Neuron (in vitro differentiated cells): ENCODE results near the gene IPPK.
A peak's percentile ranks its signal among the peaks of the same experiment; 100 is the strongest.

Experiments
- H2AFZ ChIP-seq: one replicate; pipeline ENCODE4 v1.6.1; 2013; ENCODE audit warnings: low read depth, mild to moderate bottlenecking, inconsistent platforms, low read length, moderate library complexity
- H3K27me3 ChIP-seq: one replicate; pipeline ENCODE4 v1.6.1; 2013; ENCODE audit warnings: low read length; ENCODE audit not compliant: insufficient read depth
- H3K36me3 ChIP-seq: one replicate; pipeline ENCODE4 v1.6.1; 2013; ENCODE audit warnings: low read length; ENCODE audit not compliant: insufficient read depth
- H3K4me1 ChIP-seq: one replicate; pipeline ENCODE4 v1.6.1; 2013; ENCODE audit warnings: low read length; ENCODE audit not compliant: insufficient read depth
- H3K4me3 ChIP-seq: 2 replicates; pipeline ENCODE4 v1.5.1; 2013; ENCODE audit warnings: mild to moderate bottlenecking, low read length, moderate library complexity
- H3K9me3 ChIP-seq: one replicate; pipeline ENCODE4 v1.6.1; 2013; ENCODE audit warnings: low read length

IPPK gene

DNA sequence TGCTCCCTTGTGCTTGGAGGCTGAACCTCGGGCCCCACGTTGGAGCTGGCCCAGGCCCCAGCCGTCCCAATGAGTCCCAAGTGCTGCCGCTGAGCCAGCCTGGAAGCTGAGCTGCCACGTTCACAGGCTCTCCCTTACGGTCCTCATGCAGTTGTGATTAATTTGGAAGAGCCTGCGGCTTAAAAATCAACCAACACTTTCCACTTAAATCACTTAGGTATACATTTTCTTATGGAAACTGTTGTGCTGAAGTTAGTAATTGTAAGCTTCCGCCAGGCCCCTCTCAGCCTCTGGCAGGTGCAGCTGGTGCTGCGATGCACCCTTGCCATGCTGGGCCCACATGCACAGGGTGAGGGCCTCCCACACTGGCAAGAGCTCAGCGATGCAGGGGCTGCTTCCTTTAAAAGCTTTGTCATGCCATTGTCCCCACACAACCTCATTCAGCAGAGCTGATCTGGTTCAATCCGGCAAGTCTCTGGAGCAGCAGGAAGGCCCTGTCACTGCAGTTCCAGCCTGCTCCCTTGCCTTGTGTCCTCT is 61.0 kb downstream of the IPPK start:
- H3K4me1 ChIP-seq: peaks cover 13% of the 10 kb centered on the region
- peak overlapping the region; percentile 13 for H2AFZ ChIP-seq
- no peaks in the 10 kb centered on the region for H3K9me3 ChIP-seq
- H3K4me3 ChIP-seq: peak overlapping the region; percentile 11
- H3K27me3 ChIP-seq: no peaks in the 10 kb centered on the region
- peaks cover 22% of the 10 kb centered on the region for H3K36me3 ChIP-seq

- peaks cover 13% of the 10 kb centered on the region for H3K4me1 ChIP-seq
- peak overlapping the region; percentile 13 for H2AFZ ChIP-seq
- H3K9me3 ChIP-seq: no peaks in the 10 kb centered on the region
- no peak overlapping the region for H3K4me3 ChIP-seq
- peaks cover 17% of the 10 kb centered on the region for H3K36me3 ChIP-seq
- H3K27me3 ChIP-seq: no peaks in the 10 kb centered on the region
These were observed 61.6 kb downstream of the IPPK start for GRCh38 chr9:92608241-92608908.

GRCh38 chr9:92607773-92608172 is 62.2 kb downstream of the IPPK start:
- no peaks in the 10 kb centered on the region for H3K9me3 ChIP-seq
- no peak overlapping the region for H2AFZ ChIP-seq
- peaks cover 13% of the 10 kb centered on the region for H3K4me1 ChIP-seq
- no peak overlapping the region for H3K4me3 ChIP-seq
- peaks cover 11% of the 10 kb centered on the region for H3K36me3 ChIP-seq
- H3K27me3 ChIP-seq: no peaks in the 10 kb centered on the region

- Histone ChIP-seq H3K9me3 (no peaks in the 10 kb centered on the region), H2AFZ (no peak overlapping the region), H3K4me3 (no peak overlapping the region), H3K4me1 (peaks cover 13% of the 10 kb centered on the region), H3K27me3 (no peaks in the 10 kb centered on the region), H3K36me3 (peaks cover 6% of the 10 kb centered on the region)
These were observed 62.8 kb downstream of the IPPK start for GRCh38 chr9:92607088-92607487.

- Histone ChIP-seq H2AFZ (no peak overlapping the region), H3K36me3 (no peaks in the 10 kb centered on the region), H3K4me1 (peaks cover 13% of the 10 kb centered on the region), H3K4me3 (no peak overlapping the region), H3K27me3 (no peaks in the 10 kb centered on the region), H3K9me3 (no peaks in the 10 kb centered on the region)
These were observed 64.7 kb downstream of the IPPK start for GRCh38 chr9:92605224-92605623.

GRCh38 chr9:92603990-92604389 is 65.9 kb downstream of the IPPK start:
- H3K36me3 ChIP-seq: no peaks in the 10 kb centered on the region
- H3K9me3 ChIP-seq: no peaks in the 10 kb centered on the region
- peaks cover 7% of the 10 kb centered on the region for H3K4me1 ChIP-seq
- no peaks in the 10 kb centered on the region for H3K27me3 ChIP-seq
- H3K4me3 ChIP-seq: no peak overlapping the region
- no peak overlapping the region for H2AFZ ChIP-seq

- Histone ChIP-seq H2AFZ (no peak overlapping the region), H3K4me1 (no peaks in the 10 kb centered on the region), H3K4me3 (no peak overlapping the region), H3K27me3 (no peaks in the 10 kb centered on the region), H3K36me3 (no peaks in the 10 kb centered on the region), H3K9me3 (no peaks in the 10 kb centered on the region)
These were observed 66.8 kb downstream of the IPPK start for GRCh38 chr9:92603100-92603499.

DNA sequence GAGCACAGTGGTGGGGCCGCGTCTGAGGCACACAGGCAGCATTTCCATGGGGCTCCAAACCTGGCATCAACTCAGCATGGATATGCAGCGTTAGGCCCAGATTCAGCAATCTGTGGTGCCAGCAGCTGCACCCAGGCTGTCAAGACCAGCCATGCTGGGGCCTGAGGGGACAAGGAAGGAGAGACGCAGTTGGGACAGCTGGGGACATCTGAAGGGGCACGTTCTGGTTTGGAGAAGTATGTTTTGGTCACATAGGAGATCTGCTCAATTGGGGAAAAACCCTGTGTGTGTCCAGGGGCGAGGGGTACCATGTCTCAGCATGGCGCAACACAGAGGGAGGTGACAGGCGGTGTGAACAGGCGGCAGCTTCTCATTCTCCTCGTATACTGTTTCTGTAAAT is 67.5 kb downstream of the IPPK start:
- Histone ChIP-seq H3K36me3 (no peaks in the 10 kb centered on the region), H3K4me1 (peaks cover under 1% of the 10 kb centered on the region), H3K27me3 (no peaks in the 10 kb centered on the region), H2AFZ (no peak overlapping the region), H3K9me3 (no peaks in the 10 kb centered on the region), H3K4me3 (no peak overlapping the region)

DNA sequence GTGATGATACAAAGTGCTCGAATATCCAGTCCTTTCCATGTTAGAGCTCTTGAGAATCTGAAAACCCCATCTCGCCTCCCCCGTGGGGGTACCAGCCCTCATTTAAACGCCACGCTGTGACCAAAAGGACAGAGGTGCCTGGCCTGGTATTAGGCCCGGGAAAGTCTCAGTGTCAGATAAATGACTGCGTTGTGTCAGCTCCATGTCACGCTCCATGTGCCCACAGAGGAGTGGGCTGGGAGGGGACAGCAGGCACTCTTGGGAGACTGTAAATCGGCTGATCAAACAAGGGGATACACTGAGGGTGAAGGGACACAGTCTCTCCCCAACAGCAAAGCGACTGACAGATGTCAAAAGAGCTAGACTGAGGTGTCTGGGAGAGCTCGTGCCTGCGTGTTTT is 68.5 kb downstream of the IPPK start:
- Histone ChIP-seq H3K4me1 (peaks cover 6% of the 10 kb centered on the region), H3K27me3 (no peaks in the 10 kb centered on the region), H3K36me3 (no peaks in the 10 kb centered on the region), H3K9me3 (no peaks in the 10 kb centered on the region), H3K4me3 (no peak overlapping the region), H2AFZ (no peak overlapping the region)

GRCh38 chr9:92600462-92601261 is 69.3 kb downstream of the IPPK start:
- Histone ChIP-seq H3K4me3 (no peak overlapping the region), H2AFZ (no peak overlapping the region), H3K36me3 (no peaks in the 10 kb centered on the region), H3K9me3 (no peaks in the 10 kb centered on the region), H3K4me1 (peaks cover 6% of the 10 kb centered on the region), H3K27me3 (no peaks in the 10 kb centered on the region)

- H2AFZ ChIP-seq: no peak overlapping the region
- no peaks in the 10 kb centered on the region for H3K27me3 ChIP-seq
- H3K4me3 ChIP-seq: no peak overlapping the region
- no peaks in the 10 kb centered on the region for H3K36me3 ChIP-seq
- H3K9me3 ChIP-seq: no peaks in the 10 kb centered on the region
- H3K4me1 ChIP-seq: peaks cover 6% of the 10 kb centered on the region
These were observed 69.9 kb downstream of the IPPK start for GRCh38 chr9:92599938-92600461.

- no peak overlapping the region for H3K4me3 ChIP-seq
- H2AFZ ChIP-seq: no peak overlapping the region
- no peaks in the 10 kb centered on the region for H3K27me3 ChIP-seq
- H3K36me3 ChIP-seq: no peaks in the 10 kb centered on the region
- no peaks in the 10 kb centered on the region for H3K9me3 ChIP-seq
- peaks cover 6% of the 10 kb centered on the region for H3K4me1 ChIP-seq
These were observed 71.5 kb downstream of the IPPK start for GRCh38 chr9:92598382-92598781.

- H2AFZ ChIP-seq: no peak overlapping the region
- no peaks in the 10 kb centered on the region for H3K36me3 ChIP-seq
- peaks cover 6% of the 10 kb centered on the region for H3K4me1 ChIP-seq
- no peaks in the 10 kb centered on the region for H3K9me3 ChIP-seq
- H3K27me3 ChIP-seq: no peaks in the 10 kb centered on the region
- H3K4me3 ChIP-seq: no peak overlapping the region
These were observed 74.0 kb downstream of the IPPK start for GRCh38 chr9:92595930-92596329.
